Fibroblast of peridontal ligament (primary cell): ENCODE measurements around the gene RSPH3.
"Not testable (repeated sequence)": the region's sequence is repeated elsewhere in the genome, so short reads cannot be mapped to it uniquely, and the experiment has no call there.

Experiments used
- DNase-seq: peaks from one replicate; pipeline ENCODE4 v3.0.0-alpha.2; 2010; ENCODE audit errors: extremely low read depth

The RSPH3 gene

GRCh38 chr6:158977382-158977781, 22.6 kb downstream of the RSPH3 start:
- no peak for DNase-seq

- DNase-seq: peak; percentile 80
Measured at GRCh38 chr6:158972241-158973233, 27.5 kb downstream of the RSPH3 start.

- DNase-seq: no peak
Measured at GRCh38 chr6:158970640-158971275, 29.2 kb downstream of the RSPH3 start.

- DNase-seq: no peak
Measured at GRCh38 chr6:158969148-158969547, 30.9 kb downstream of the RSPH3 start.

- DNase-seq: no peak
Measured at GRCh38 chr6:158963020-158963808, 36.8 kb downstream of the RSPH3 start.

- DNase-seq: peak; percentile 74
Measured at GRCh38 chr6:158962371-158962770, 37.6 kb downstream of the RSPH3 start.

DNA sequence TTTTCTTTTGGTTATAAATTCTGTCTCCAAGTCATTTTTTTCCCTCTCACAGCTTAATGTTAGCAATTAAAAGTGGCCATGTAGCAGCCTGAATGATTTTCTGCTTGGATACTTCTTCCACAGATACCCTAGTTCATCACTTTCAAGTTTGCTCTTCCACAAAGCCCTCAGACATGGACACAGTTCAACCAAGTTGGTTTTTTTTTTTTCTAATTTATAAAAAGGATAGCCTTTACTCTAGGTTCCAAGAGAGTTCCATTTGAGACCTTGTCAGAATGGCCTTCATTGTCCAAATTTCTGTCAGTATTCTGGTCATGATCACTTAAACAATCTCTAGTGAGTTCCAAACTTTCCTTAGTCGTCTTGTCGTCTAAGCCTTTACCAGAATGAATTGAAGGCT, 40.0 kb downstream of the RSPH3 start:
- DNase-seq: no peak

DNA sequence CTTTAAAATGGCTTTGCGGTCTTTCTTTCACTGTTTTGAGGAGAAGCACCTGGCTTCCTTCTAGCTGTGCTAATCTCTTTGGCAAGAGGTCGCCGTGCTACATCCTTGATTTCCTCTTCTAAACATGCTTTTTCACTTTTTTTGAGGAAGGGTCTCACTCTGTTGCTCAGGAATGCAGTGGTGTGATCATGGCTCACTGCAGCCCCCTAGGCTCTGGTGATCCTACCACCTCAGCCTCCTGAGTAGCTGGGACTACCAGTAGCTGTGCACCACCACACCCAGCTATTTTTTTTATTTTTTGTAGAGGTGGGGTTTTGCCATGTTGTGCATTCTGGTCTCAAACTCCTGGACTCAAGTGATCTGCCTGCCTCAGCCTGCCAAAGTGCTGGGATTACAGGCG, 40.5 kb downstream of the RSPH3 start:
- no peak for DNase-seq

DNA sequence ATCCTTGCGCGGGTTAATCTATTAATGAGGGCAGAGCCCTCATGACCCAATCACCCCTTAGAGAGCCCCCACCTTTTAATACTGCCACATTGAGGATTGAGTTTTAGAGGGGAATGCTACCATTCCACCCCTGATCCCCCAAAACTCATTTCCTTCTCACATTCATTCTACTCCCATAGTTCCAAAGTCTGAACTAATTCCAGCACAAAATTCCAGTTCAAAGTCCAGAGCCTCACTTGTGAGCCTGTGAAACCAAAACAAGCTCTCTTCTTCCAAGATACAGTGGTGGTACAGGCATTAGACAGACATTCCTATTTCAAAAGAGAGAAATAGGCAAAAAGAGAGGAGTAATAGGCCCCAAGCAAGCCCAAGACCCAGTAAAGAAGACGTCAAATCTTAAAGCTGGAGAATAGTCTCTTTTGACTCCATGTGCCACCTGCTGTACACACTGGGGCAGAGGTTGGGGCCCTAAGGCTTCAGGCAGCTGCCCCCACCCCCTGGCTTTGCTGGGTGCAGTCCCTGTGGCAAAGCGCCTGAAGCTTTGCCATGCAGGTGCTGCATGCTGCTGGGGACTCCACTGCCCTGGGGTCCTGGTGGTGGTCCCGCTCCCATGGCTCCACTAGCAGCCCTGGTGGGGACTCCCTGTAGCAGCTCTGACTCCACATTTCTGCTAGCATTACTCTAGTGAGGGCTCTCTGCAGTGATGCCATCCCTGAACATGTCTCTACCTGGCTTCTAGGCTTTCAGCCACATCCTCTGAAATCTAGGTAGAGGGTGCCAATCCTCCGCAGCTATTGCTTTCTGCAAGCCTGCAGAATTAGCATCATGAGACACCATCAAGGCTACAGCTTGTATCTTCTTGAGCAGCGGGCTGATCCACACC, 41.3 kb downstream of the RSPH3 start:
- no peak for DNase-seq

DNA sequence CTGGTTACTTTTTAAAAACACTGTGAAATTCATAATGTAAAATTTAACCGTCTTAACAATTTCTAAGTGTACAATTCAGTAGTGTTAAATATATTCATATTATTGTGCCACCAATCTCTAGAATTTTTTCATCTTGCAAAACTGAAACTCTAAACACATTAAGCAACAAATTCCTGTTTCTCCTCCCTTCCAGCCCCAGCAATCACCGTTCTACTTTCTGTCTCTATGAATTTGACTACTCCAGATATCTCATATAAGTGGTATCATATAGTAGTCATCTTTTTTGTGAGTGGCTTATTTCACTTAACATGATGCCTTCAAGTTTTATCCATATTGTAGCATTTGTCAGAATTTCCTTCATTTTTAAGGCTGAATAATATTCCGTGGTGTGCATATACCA, 44.7 kb downstream of the RSPH3 start:
- DNase-seq: no peak

DNA sequence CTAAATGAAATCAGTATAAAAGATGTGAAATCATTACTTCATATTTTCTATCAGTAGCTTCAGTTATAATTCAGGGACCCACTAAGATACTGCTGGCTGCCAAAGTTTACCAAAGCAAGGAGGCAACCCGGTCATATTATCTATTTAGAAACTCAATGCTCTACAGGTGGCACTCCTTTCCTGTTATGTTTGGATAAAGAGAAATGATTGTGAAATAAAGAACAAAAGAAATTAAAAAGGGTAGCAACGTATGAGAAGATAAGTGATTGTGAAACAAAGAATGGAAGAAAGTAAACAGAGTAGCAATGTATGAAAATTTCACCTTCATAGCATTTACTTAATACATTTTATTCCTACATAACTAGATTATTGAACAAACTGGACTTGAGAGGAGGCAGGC, 45.2 kb downstream of the RSPH3 start:
- no peak for DNase-seq

DNA sequence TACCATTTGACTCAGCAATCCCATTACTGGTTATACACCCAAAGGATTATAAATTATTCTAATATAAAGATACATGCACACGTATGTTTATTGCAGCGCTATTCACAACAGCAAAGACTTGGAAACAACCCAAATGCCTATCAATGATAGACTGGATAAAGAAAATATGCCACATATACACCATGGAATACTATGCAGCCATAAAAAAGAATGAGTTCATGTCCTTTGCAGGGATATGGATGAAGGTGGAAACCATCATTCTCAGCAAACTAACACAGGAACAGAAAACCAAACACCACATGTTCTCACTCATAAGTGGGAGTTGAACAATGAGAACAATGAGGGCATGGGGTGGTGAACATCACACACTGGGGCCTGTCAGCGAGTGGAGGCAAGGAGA, 48.0 kb downstream of the RSPH3 start:
- DNase-seq: not testable (repeated sequence)

DNA sequence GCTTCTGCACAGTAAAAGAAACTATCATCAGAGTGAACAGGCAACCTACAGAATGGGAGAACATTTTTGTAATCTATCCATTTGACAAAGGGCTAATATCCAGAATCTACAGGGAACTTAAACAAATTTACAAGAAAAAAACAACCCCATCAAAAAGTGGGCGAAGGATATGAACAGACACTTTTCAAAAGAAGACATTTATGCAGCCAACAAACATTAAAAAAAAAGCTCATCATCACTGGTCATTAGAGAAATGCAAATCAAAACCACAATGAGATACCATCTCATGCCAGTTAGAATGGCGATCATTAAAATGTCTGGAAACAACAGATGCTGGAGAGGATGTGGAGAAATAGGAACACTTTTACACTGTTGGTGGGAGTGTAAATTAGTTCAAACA, 48.4 kb downstream of the RSPH3 start:
- not testable (repeated sequence) for DNase-seq

- no peak for DNase-seq
Measured at GRCh38 chr6:158947284-158947683, 52.7 kb downstream of the RSPH3 start.

DNA sequence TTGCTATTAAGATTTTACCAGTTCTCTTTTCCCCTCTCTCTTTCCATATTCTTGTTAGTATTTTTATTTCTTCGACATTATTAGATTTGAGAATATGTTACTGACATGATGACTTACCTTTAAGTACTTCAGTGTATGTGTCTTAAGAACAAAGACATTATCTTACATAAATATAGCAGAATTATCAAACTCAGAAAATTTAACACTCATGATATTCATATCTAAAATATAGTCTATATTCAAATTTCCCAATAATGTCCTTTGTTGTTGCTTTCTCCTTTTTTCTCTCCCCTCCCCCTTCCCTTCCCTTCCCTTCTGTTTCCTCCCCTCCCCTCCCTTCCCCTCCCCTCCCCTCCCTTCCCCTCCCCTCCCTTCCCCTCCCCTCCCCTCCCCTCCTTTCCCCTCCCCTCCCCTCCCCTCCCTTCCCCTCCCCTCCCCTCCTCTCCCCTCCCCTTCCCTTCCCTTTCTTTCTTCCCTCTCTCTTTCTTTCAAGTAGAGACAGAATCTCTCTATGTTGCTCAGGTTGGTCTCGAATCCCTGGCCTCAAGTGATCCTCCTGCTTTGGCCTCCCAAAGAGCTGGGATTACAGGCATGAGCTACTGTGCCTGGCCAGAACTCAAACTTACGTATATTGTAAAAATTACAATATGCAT, 56.5 kb downstream of the RSPH3 start:
- no peak for DNase-seq

GRCh38 chr6:158942349-158942748, 57.7 kb downstream of the RSPH3 start:
- DNase-seq: no peak

DNA sequence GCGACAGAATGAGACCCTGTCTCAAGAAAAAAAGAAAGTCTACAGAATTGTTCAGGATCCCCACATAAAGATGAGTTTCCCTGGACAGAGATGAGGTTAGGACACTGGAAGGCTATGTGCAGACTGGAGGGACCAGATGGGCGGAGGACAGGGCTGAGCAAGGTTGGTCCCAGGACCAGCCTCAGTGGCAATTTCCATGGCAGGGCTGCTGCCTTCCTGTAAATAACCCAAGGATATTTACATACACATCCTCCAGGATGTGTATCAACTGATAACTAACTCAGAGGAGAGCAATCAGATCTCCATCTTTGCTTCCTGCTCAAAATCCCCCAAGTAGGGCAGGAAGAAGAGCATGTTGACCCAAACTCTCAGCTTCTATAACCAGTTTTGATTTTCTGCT, 58.8 kb downstream of the RSPH3 start:
- DNase-seq: no peak

GRCh38 chr6:158939255-158940159, 60.5 kb downstream of the RSPH3 start:
- no peak for DNase-seq

- peak; percentile 8 for DNase-seq
Measured at GRCh38 chr6:158938811-158939254, 61.2 kb downstream of the RSPH3 start.

DNA sequence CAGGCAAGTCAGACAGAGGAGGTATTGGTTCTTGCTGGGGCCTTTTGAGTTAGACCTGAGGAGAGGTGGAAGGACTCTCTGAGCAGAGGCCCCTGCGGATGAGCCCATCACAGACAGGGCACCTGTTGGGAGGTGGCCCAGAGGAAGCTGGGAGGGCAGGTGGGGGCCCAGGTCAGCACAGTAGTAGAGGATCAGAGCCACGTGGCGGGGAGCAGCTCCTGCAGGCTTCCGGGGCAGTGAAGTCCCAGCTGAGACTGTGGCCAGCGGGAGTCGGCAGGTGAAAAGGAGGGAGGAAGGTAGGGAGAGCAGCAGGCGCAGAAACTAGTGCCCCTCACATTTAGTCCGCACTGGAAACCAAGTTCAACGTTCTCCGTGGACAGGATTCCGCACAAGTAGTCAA, 61.8 kb downstream of the RSPH3 start:
- no peak for DNase-seq
